Gastrocnemius medialis (tissue), 4 donors: ENCODE results near the gene COBL.

ENCODE experiments used
- POLR2A ChIP-seq, 2 donors: fragments of 450-650 bp; IDR thresholded peaks; one replicate each; pipeline ENCODE4 v1.6.1; 2017; ENCODE audit warnings: antibody characterized with exemption in 2 of 2, mild to moderate bottlenecking in 2 of 2, moderate library complexity in 2 of 2
- TF ChIP-seq, protein P1 (sequence below), 5 experiments: fragments of 450-650 bp in 3 of 5; fragments of 200-600 bp in 2 of 5; sonication (generic) in 2 of 5; IDR thresholded peaks in 4 of 5; conservative IDR thresholded peaks in 1 of 5; 1 replicate in 4 of 5; 2 replicates in 1 of 5; pipeline ENCODE4 v1.5.1; 2016 to 2019; ENCODE audit warnings: antibody characterized with exemption in 5 of 5, mild to moderate bottlenecking in 3 of 5, moderate library complexity in 3 of 5

DNA sequence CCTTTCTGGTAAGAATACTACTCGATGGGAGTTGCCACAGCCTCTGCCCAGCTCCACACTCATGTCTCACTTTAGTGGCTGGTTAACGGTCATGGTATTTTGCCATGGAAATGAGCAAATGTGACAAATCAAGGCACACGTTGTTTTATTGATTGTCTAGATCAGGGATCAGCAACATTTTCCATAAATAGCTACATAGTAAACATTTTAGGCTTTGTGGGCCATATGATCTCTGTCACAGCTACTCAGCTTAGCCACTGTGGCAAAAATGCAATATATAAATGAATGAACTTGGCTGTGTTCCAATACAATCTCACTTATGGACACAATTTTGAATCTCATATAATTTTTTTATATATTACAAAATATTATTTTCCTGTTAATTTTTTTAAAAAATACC is 76.9 kb downstream of the COBL start:
- TF ChIP-seq POLR2A (IDR thresholded peaks at IDR 0.05): no peak
- TF ChIP-seq, protein P1, sequence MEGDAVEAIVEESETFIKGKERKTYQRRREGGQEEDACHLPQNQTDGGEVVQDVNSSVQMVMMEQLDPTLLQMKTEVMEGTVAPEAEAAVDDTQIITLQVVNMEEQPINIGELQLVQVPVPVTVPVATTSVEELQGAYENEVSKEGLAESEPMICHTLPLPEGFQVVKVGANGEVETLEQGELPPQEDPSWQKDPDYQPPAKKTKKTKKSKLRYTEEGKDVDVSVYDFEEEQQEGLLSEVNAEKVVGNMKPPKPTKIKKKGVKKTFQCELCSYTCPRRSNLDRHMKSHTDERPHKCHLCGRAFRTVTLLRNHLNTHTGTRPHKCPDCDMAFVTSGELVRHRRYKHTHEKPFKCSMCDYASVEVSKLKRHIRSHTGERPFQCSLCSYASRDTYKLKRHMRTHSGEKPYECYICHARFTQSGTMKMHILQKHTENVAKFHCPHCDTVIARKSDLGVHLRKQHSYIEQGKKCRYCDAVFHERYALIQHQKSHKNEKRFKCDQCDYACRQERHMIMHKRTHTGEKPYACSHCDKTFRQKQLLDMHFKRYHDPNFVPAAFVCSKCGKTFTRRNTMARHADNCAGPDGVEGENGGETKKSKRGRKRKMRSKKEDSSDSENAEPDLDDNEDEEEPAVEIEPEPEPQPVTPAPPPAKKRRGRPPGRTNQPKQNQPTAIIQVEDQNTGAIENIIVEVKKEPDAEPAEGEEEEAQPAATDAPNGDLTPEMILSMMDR (IDR thresholded peaks at IDR 0.05 in 4 of 5, conservative IDR thresholded peaks at IDR 0.05 in 1 of 5): no peak
